OCI-LY7 (cell line): ENCODE results near the gene GHRHR. TPM values are rescaled to one million over a fixed set of nuclear protein-coding genes. Genes with fewer than 3 reads are reported as not detected.

Experiments used
- BruUV-seq: library from RNA; stranded (reverse); fragments of 400-500 nt; replicated peaks from 2 replicates; lab custom pipeline; 2021; lab: Mats Ljungman, UMichigan
- CTCF ChIA-PET: fragments of 300-600 bp; sonication (Branson Sonifier 250); formaldehyde crosslinking; loops from one replicate; lab custom pipeline; 2022; ENCODE audit warnings: antibody characterized with exemption; ENCODE audit not compliant: unreplicated experiment; lab: Charles Lee
- POLR2A ChIA-PET: fragments of 300-600 bp; sonication (Branson Sonifier 250); formaldehyde crosslinking; loops from one replicate; lab custom pipeline; 2022; ENCODE audit warnings: antibody characterized with exemption; lab: Charles Lee
- DNase-seq: peaks from one replicate; pipeline ENCODE4 v3.0.0-alpha.2; 2015; ENCODE audit warnings: low spot score
- H2AFZ ChIP-seq: fragments of 200-600 bp; sonication (generic), shearing (Covaris generic); 2 replicates; pipeline ENCODE4 v1.6.1; 2014; ENCODE audit warnings: mild to moderate bottlenecking, antibody characterized with exemption, low read length, moderate library complexity
- H3K27ac ChIP-seq: fragments of 200-600 bp; sonication (generic); 2 replicates; pipeline ENCODE4 v1.5.1; 2014; ENCODE audit warnings: mixed run types, low read depth, mild to moderate bottlenecking, moderate library complexity, low read length, inconsistent platforms; ENCODE audit not compliant: poor library complexity, severe bottlenecking
- H3K36me3 ChIP-seq: fragments of 200-600 bp; sonication (generic); 2 replicates; pipeline ENCODE4 v1.6.1; 2014; ENCODE audit warnings: mild to moderate bottlenecking, antibody characterized with exemption, low read length, moderate library complexity, mixed read lengths; ENCODE audit not compliant: insufficient read depth
- H3K4me1 ChIP-seq: fragments of 200-600 bp; sonication (generic); 2 replicates; pipeline ENCODE4 v1.5.1; 2014; ENCODE audit warnings: mild to moderate bottlenecking, low read length; ENCODE audit not compliant: insufficient read depth, poor library complexity, severe bottlenecking
- H3K4me2 ChIP-seq: fragments of 200-600 bp; sonication (generic); 2 replicates; pipeline ENCODE4 v1.6.1; 2014; ENCODE audit warnings: mild to moderate bottlenecking, low read length
- H3K4me3 ChIP-seq: fragments of 200-600 bp; sonication (generic); 2 replicates; pipeline ENCODE4 v1.5.1; 2014; ENCODE audit warnings: mild to moderate bottlenecking, low read depth, low read length; ENCODE audit not compliant: poor library complexity, severe bottlenecking
- H3K79me2 ChIP-seq: fragments of 200-600 bp; sonication (generic); 2 replicates; pipeline ENCODE4 v1.6.1; 2016; ENCODE audit warnings: low read depth, mild to moderate bottlenecking, low read length, moderate library complexity, mixed read lengths; ENCODE audit not compliant: insufficient read depth
- H3K9me2 ChIP-seq: fragments of 200-600 bp; sonication (generic); 2 replicates; pipeline ENCODE4 v1.6.1; 2016; ENCODE audit warnings: mild to moderate bottlenecking, low read length, mixed read lengths; ENCODE audit not compliant: insufficient read depth
- H3K9me3 ChIP-seq: fragments of 200-600 bp; sonication (generic); 2 replicates; pipeline ENCODE4 v1.6.1; 2014; ENCODE audit warnings: mild to moderate bottlenecking, mixed run types, low read length, mixed read lengths
- H4K20me1 ChIP-seq: fragments of 200-600 bp; sonication (generic); 2 replicates; pipeline ENCODE4 v1.6.1; 2014; ENCODE audit warnings: mild to moderate bottlenecking, antibody characterized with exemption, low read length, moderate library complexity, mixed read lengths; ENCODE audit not compliant: insufficient read depth
- CTCF ChIP-seq: fragments of 200-600 bp; sonication (generic); conservative IDR thresholded peaks from 2 replicates; pipeline ENCODE4 v1.5.1; 2014; ENCODE audit warnings: mild to moderate bottlenecking, antibody characterized with exemption, low read length, moderate library complexity, mixed read lengths
- EZH2phosphoT487 ChIP-seq: fragments of 200-600 bp; sonication (generic); IDR thresholded peaks from 2 replicates; pipeline ENCODE4 v1.6.1; 2018; ENCODE audit warnings: low read depth, borderline replicate concordance, mild to moderate bottlenecking, mixed run types, antibody characterized with exemption, low read length, moderate library complexity, mixed read lengths
- intact Hi-C: fragments of 100-400 bp; cut with micrococcal nuclease; formaldehyde crosslinking; loops from one replicate; pipeline ENCODE4 v1.10.0; 2022; ENCODE audit not compliant: unreplicated experiment
- total RNA-seq, 2 experiments: library from RNA; depleted of rRNA in 1 of 2; stranded (reverse); fragments of >200 nt in 1 of 2; shearing (Covaris generic) in 1 of 2; gene quantifications; 2 replicates each; pipeline ENCODE4 v1.2.3, GENCODE V29; 2014 to 2022

The GHRHR gene
- total RNA-seq, 2 experiments from 2014 or later, result not detected

- no TSS peak for BruUV-seq
- no peak overlapping the region for H3K4me2 ChIP-seq
- H3K4me3 ChIP-seq, result no peak overlapping the region
- no peak for DNase-seq
- H3K36me3 ChIP-seq, result no peaks in the 10 kb centered on the region
- TF ChIP-seq CTCF (no peak), EZH2phosphoT487 (no peak)
- no peaks in the 10 kb centered on the region for H3K9me2 ChIP-seq
- intact Hi-C loops, result no loop called here
- POLR2A ChIA-PET, result no interaction called here
- H4K20me1 ChIP-seq, result no peaks in the 10 kb centered on the region
- H3K27ac ChIP-seq, result no peak overlapping the region
- no peaks in the 10 kb centered on the region for H3K4me1 ChIP-seq
- CTCF ChIA-PET, result no interaction called here
- H2AFZ ChIP-seq, result no peak overlapping the region
- no peaks in the 10 kb centered on the region for H3K9me3 ChIP-seq
- H3K79me2 ChIP-seq, result no peaks in the 10 kb centered on the region
Measured at GRCh38 chr7:30997316-30997715, 33.6 kb downstream of the GHRHR start.

- TF ChIP-seq EZH2phosphoT487 (no peak), CTCF (no peak)
- no peak overlapping the region for H3K27ac ChIP-seq
- ChIA-PET POLR2A (no interaction called here), CTCF (no interaction called here)
- no peak overlapping the region for H2AFZ ChIP-seq
- H3K4me3 ChIP-seq, result no peak overlapping the region
- H3K79me2 ChIP-seq, result no peaks in the 10 kb centered on the region
- H3K9me3 ChIP-seq, result no peaks in the 10 kb centered on the region
- H3K9me2 ChIP-seq, result no peaks in the 10 kb centered on the region
- no peak for DNase-seq
- H3K36me3 ChIP-seq, result no peaks in the 10 kb centered on the region
- no peaks in the 10 kb centered on the region for H4K20me1 ChIP-seq
- intact Hi-C loops, result no loop called here
- H3K4me1 ChIP-seq, result no peaks in the 10 kb centered on the region
- BruUV-seq, result no TSS peak
- no peak overlapping the region for H3K4me2 ChIP-seq
Measured at GRCh38 chr7:30998180-30998579, 34.4 kb downstream of the GHRHR start.

DNA sequence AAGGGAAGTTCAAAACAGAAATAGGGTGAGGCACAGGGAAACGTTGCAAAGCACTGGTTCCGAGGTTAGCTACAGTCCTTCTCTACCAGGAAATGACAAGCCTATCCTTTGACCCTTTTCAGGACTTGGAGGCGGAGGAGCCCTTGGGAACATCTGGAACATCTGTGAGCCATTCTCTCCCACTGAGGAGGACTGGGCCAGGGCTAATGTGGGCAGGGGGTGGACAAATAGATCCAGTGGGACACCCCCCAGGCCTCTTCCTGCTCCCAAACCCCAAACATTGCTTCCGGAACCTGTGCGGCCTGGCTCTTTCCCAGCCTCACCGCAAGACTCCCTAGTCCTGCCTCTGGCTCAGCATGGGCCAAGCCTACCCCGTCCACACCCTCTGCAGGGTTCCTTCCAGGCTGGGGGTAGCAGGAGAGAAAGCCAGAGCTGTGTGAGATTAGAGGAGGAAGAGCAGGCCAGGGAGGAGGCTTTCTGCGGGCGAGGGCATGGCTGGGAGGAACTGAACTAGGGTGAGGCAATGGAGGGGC is 36.5 kb downstream of the GHRHR start:
- H3K27ac ChIP-seq, result no peak overlapping the region
- BruUV-seq, result no TSS peak
- TF ChIP-seq EZH2phosphoT487 (no peak), CTCF (no peak)
- H3K4me2 ChIP-seq, result no peak overlapping the region
- intact Hi-C loops, result no loop called here
- no peak overlapping the region for H2AFZ ChIP-seq
- H3K79me2 ChIP-seq, result no peaks in the 10 kb centered on the region
- CTCF ChIA-PET, result no interaction called here
- POLR2A ChIA-PET, result no interaction called here
- no peaks in the 10 kb centered on the region for H3K36me3 ChIP-seq
- H3K4me3 ChIP-seq, result no peak overlapping the region
- H3K9me3 ChIP-seq, result no peaks in the 10 kb centered on the region
- no peaks in the 10 kb centered on the region for H4K20me1 ChIP-seq
- no peak for DNase-seq
- H3K9me2 ChIP-seq, result no peaks in the 10 kb centered on the region
- no peaks in the 10 kb centered on the region for H3K4me1 ChIP-seq
